DOHH2 (cell line): ENCODE results near the gene SLC26A1.

Source experiments
- CTCF ChIP-seq: fragments of 200-600 bp; sonication (generic); IDR thresholded peaks from one replicate; pipeline ENCODE4 v1.5.1; 2014; ENCODE audit warnings: antibody characterized with exemption, mild to moderate bottlenecking, low read depth, low read length; ENCODE audit not compliant: poor library complexity, severe bottlenecking
- EZH2phosphoT487 ChIP-seq: fragments of 200-600 bp; sonication (generic); IDR thresholded peaks from 2 replicates; pipeline ENCODE4 v1.6.1; 2017; ENCODE audit warnings: borderline replicate concordance, mild to moderate bottlenecking, antibody characterized with exemption, low read length, moderate library complexity, mixed read lengths

GRCh38 chr4:1031956-1032795, 39.0 kb upstream of the SLC26A1 start:
- peak; percentile 7 for TF ChIP-seq CTCF
- TF ChIP-seq EZH2phosphoT487, result no peak
